Neural crest cell (in vitro differentiated cells): ENCODE results near the gene CDKAL1. TPM values are rescaled to one million over a fixed set of nuclear protein-coding genes. Genes with fewer than 3 reads are reported as not detected.

Experiments used
- DNase-seq: peaks from one replicate; pipeline ENCODE4 v3.0.0; 2021; ENCODE audit warnings: low read depth, mixed read lengths, low spot score
- H3K27ac Mint-ChIP-seq: one replicate; pipeline ENCODE4 v1.8.0; 2021; ENCODE audit warnings: mild to moderate bottlenecking, mixed read lengths; ENCODE audit not compliant: unreplicated experiment
- H3K27me3 Mint-ChIP-seq: 2 replicates; pipeline ENCODE4 v1.8.0; 2021; ENCODE audit warnings: low read depth, mild to moderate bottlenecking, mixed read lengths
- H3K36me3 Mint-ChIP-seq: 2 replicates; pipeline ENCODE4 v1.8.0; 2021; ENCODE audit warnings: low read depth, mild to moderate bottlenecking, mixed read lengths
- H3K4me1 Mint-ChIP-seq: 2 replicates; pipeline ENCODE4 v1.8.0; 2021; ENCODE audit warnings: mixed read lengths
- H3K4me3 Mint-ChIP-seq: one replicate; pipeline ENCODE4 v1.8.0; 2021; ENCODE audit warnings: mild to moderate bottlenecking, mixed read lengths
- H3K9me3 Mint-ChIP-seq: 2 replicates; pipeline ENCODE4 v1.8.0; 2021; ENCODE audit warnings: mixed read lengths
- total RNA-seq: library from RNA; stranded (reverse); gene quantifications from 2 replicates; pipeline ENCODE4 v1.2.1, GENCODE V29; 2021
- TF ChIP-seq, protein P1 (sequence below): fragments of 200-600 bp; sonication (generic); conservative IDR thresholded peaks from 2 replicates; pipeline ENCODE4 v1.5.0; 2021; ENCODE audit warnings: antibody characterized with exemption, mild to moderate bottlenecking

The CDKAL1 gene
- total RNA-seq, 1 donor from 2014 or later, result 25.4 TPM

- Mint-ChIP-seq H3K9me3 (no peaks in the 10 kb centered on the region), H3K27me3 (no peaks in the 10 kb centered on the region), H3K36me3 (no peaks in the 10 kb centered on the region), H3K27ac (no peak overlapping the region), H3K4me1 (peaks cover 37% of the 10 kb centered on the region), H3K4me3 (peak overlapping the region; percentile 26)
- TF ChIP-seq, protein P1, sequence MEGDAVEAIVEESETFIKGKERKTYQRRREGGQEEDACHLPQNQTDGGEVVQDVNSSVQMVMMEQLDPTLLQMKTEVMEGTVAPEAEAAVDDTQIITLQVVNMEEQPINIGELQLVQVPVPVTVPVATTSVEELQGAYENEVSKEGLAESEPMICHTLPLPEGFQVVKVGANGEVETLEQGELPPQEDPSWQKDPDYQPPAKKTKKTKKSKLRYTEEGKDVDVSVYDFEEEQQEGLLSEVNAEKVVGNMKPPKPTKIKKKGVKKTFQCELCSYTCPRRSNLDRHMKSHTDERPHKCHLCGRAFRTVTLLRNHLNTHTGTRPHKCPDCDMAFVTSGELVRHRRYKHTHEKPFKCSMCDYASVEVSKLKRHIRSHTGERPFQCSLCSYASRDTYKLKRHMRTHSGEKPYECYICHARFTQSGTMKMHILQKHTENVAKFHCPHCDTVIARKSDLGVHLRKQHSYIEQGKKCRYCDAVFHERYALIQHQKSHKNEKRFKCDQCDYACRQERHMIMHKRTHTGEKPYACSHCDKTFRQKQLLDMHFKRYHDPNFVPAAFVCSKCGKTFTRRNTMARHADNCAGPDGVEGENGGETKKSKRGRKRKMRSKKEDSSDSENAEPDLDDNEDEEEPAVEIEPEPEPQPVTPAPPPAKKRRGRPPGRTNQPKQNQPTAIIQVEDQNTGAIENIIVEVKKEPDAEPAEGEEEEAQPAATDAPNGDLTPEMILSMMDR, result no peak
- DNase-seq, result no peak
Measured at GRCh38 chr6:20952699-20953474, 418.6 kb downstream of the CDKAL1 start.

- no peak for DNase-seq
- Mint-ChIP-seq H3K36me3 (no peaks in the 10 kb centered on the region), H3K27me3 (no peaks in the 10 kb centered on the region), H3K4me3 (no peak overlapping the region), H3K27ac (peak overlapping the region; percentile 77), H3K9me3 (no peaks in the 10 kb centered on the region), H3K4me1 (peaks cover 32% of the 10 kb centered on the region)
- TF ChIP-seq, protein P1, result no peak
Measured at GRCh38 chr6:20954315-20954714, 420.1 kb downstream of the CDKAL1 start.

GRCh38 chr6:20955131-20955530 lies 420.9 kb downstream of the CDKAL1 start:
- TF ChIP-seq, protein P1, result no peak
- H3K4me1 Mint-ChIP-seq, result peaks cover 30% of the 10 kb centered on the region
- H3K36me3 Mint-ChIP-seq, result no peaks in the 10 kb centered on the region
- no peak overlapping the region for H3K4me3 Mint-ChIP-seq
- no peaks in the 10 kb centered on the region for H3K27me3 Mint-ChIP-seq
- DNase-seq, result no peak
- no peaks in the 10 kb centered on the region for H3K9me3 Mint-ChIP-seq
- H3K27ac Mint-ChIP-seq, result peak overlapping the region; percentile 12

- DNase-seq, result no peak
- H3K36me3 Mint-ChIP-seq, result no peaks in the 10 kb centered on the region
- H3K27me3 Mint-ChIP-seq, result no peaks in the 10 kb centered on the region
- no peak overlapping the region for H3K27ac Mint-ChIP-seq
- H3K4me1 Mint-ChIP-seq, result peaks cover 30% of the 10 kb centered on the region
- no peak overlapping the region for H3K4me3 Mint-ChIP-seq
- no peaks in the 10 kb centered on the region for H3K9me3 Mint-ChIP-seq
- TF ChIP-seq, protein P1, result no peak
Measured at GRCh38 chr6:20955751-20956150, 421.5 kb downstream of the CDKAL1 start.

GRCh38 chr6:20960067-20960466 lies 425.8 kb downstream of the CDKAL1 start:
- TF ChIP-seq, protein P1, result no peak
- peaks cover 3% of the 10 kb centered on the region for H3K9me3 Mint-ChIP-seq

More at GRCh38 chr6:20960067-20960466, 425.8 kb downstream of the CDKAL1 start:
- no peak for DNase-seq
- H3K36me3 Mint-ChIP-seq, result peaks cover 10% of the 10 kb centered on the region
- H3K4me3 Mint-ChIP-seq, result no peak overlapping the region
- no peak overlapping the region for H3K27ac Mint-ChIP-seq
- peaks cover 8% of the 10 kb centered on the region for H3K4me1 Mint-ChIP-seq
- no peaks in the 10 kb centered on the region for H3K27me3 Mint-ChIP-seq
